Measurements from ENCODE around the gene PRSS2. TPM values are rescaled to one million over a fixed set of nuclear protein-coding genes. Genes with fewer than 3 reads are reported as not detected.
A peak's percentile ranks its signal among the peaks of the same experiment; 100 is the strongest.

The PRSS2 gene
- total RNA-seq, 1 donor from 2014 or later: not detected

GRCh38 chr7:142812437-142813215, 41.9 kb downstream of the PRSS2 start:
- no peaks in the 10 kb centered on the region for H3K9me3 Mint-ChIP-seq
- peaks cover 8% of the 10 kb centered on the region for H3K27me3 Mint-ChIP-seq (ENCODE audit: low read depth)
- H3K36me3 Mint-ChIP-seq (ENCODE audit: low read depth): no peaks in the 10 kb centered on the region
- no peak overlapping the region for H3K27ac Mint-ChIP-seq
- intact Hi-C loops (cut with micrococcal nuclease): no loop called here
- peak overlapping the region; percentile 31 for H3K4me3 Mint-ChIP-seq (ENCODE audit: low read depth)
- DNase-seq (ENCODE audit: low spot score): no peak
- H3K4me1 Mint-ChIP-seq (ENCODE audit: low read depth): peaks cover 58% of the 10 kb centered on the region

GRCh38 chr7:142813226-142813625, 42.5 kb downstream of the PRSS2 start:
- no peak overlapping the region for H3K27ac Mint-ChIP-seq
- DNase-seq (ENCODE audit: low spot score): no peak
- peaks cover 53% of the 10 kb centered on the region for H3K4me1 Mint-ChIP-seq (ENCODE audit: low read depth)
- intact Hi-C loops (cut with micrococcal nuclease): no loop called here
- H3K9me3 Mint-ChIP-seq: no peaks in the 10 kb centered on the region
- peaks cover 9% of the 10 kb centered on the region for H3K27me3 Mint-ChIP-seq (ENCODE audit: low read depth)
- H3K36me3 Mint-ChIP-seq (ENCODE audit: low read depth): no peaks in the 10 kb centered on the region
- no peak overlapping the region for H3K4me3 Mint-ChIP-seq (ENCODE audit: low read depth)

DNA sequence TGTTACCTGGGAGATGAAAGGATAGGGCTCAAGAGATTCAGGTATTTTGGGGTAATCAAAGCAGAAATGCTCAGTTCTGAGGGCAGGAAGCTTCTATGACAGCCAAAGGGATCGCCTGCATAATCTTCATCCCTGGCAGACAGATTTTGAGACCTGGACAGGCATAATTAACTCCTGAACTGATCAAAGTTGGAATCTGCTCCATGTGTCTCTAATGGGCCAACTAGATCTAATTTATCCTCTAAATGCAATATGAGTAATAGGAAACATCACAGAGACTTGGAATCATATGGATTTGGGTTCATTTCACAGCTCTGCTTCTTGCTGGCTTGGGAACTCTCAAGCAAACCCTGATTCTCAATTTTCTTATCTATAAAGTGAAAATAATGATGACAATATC, 42.9 kb downstream of the PRSS2 start:
- intact Hi-C loops (cut with micrococcal nuclease): no loop called here
- no peaks in the 10 kb centered on the region for H3K36me3 Mint-ChIP-seq (ENCODE audit: low read depth)
- H3K4me3 Mint-ChIP-seq (ENCODE audit: low read depth): no peak overlapping the region
- no peaks in the 10 kb centered on the region for H3K9me3 Mint-ChIP-seq
- H3K27me3 Mint-ChIP-seq (ENCODE audit: low read depth): peaks cover 11% of the 10 kb centered on the region
- DNase-seq (ENCODE audit: low spot score): no peak
- no peak overlapping the region for H3K27ac Mint-ChIP-seq
- peaks cover 50% of the 10 kb centered on the region for H3K4me1 Mint-ChIP-seq (ENCODE audit: low read depth)

DNA sequence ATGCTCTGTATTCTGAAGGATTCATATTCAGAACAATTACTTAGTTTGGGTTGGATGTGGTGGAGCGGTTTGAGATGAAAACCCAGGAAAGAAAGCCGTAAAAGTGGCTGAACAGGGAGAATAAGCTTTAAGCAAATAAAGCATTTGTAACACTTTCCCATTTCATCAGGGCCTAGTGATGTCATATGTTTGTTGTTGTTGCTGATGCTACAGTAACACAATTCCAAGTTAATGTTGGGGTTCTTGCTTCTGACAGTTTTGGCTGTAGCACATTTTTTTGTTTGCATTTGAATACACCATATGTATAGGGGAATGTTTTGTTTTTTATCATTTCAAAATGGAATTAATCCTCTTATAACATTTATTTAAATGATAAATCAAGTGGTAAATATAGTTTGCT, 43.7 kb downstream of the PRSS2 start:
- DNase-seq (ENCODE audit: low spot score): no peak
- Mint-ChIP-seq H3K36me3 (ENCODE audit: low read depth) (no peaks in the 10 kb centered on the region), H3K4me3 (ENCODE audit: low read depth) (no peak overlapping the region), H3K27ac (no peak overlapping the region), H3K4me1 (ENCODE audit: low read depth) (peaks cover 49% of the 10 kb centered on the region), H3K9me3 (no peaks in the 10 kb centered on the region), H3K27me3 (ENCODE audit: low read depth) (peaks cover 17% of the 10 kb centered on the region)
- intact Hi-C loops (cut with micrococcal nuclease): no loop called here

- H3K4me3 Mint-ChIP-seq (ENCODE audit: low read depth): no peak overlapping the region
- H3K27ac Mint-ChIP-seq: no peak overlapping the region
- H3K4me1 Mint-ChIP-seq (ENCODE audit: low read depth): peaks cover 42% of the 10 kb centered on the region
- no peak for DNase-seq (ENCODE audit: low spot score)
- peaks cover 23% of the 10 kb centered on the region for H3K27me3 Mint-ChIP-seq (ENCODE audit: low read depth)
- intact Hi-C loops (cut with micrococcal nuclease): no loop called here
- no peaks in the 10 kb centered on the region for H3K36me3 Mint-ChIP-seq (ENCODE audit: low read depth)
- no peaks in the 10 kb centered on the region for H3K9me3 Mint-ChIP-seq
Measured at GRCh38 chr7:142815134-142815533, 44.4 kb downstream of the PRSS2 start.

DNA sequence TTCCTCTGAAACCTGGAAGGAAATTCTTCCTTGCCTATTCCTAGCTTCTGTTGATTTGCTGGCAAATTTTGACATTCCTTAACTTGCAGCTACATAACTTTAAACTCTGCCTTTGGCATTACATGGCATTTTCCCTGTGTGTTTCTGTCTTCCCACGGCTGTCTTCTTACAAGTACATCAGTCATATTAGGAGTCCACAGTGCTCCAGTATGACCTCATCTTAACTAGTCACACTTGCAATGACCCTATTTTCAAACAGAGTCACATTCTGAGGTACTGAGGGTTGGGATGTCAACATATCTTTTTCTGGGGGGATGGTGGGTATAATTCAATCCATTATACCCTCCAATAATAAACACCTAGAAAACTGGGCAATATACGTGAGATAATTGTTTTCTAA, 46.7 kb downstream of the PRSS2 start:
- no peaks in the 10 kb centered on the region for H3K36me3 Mint-ChIP-seq (ENCODE audit: low read depth)
- H3K27ac Mint-ChIP-seq: no peak overlapping the region
- no peak for DNase-seq (ENCODE audit: low spot score)
- no peak overlapping the region for H3K4me3 Mint-ChIP-seq (ENCODE audit: low read depth)
- H3K4me1 Mint-ChIP-seq (ENCODE audit: low read depth): peaks cover 21% of the 10 kb centered on the region
- no peaks in the 10 kb centered on the region for H3K9me3 Mint-ChIP-seq
- intact Hi-C loops (cut with micrococcal nuclease): no loop called here
- H3K27me3 Mint-ChIP-seq (ENCODE audit: low read depth): peaks cover 41% of the 10 kb centered on the region

GRCh38 chr7:142819530-142819929, 48.8 kb downstream of the PRSS2 start:
- Mint-ChIP-seq H3K9me3 (no peaks in the 10 kb centered on the region), H3K4me3 (ENCODE audit: low read depth) (no peak overlapping the region), H3K4me1 (ENCODE audit: low read depth) (peaks cover 10% of the 10 kb centered on the region), H3K27me3 (ENCODE audit: low read depth) (peaks cover 47% of the 10 kb centered on the region), H3K27ac (no peak overlapping the region), H3K36me3 (ENCODE audit: low read depth) (peaks cover 3% of the 10 kb centered on the region)
- DNase-seq (ENCODE audit: low spot score): no peak
- intact Hi-C loops (cut with micrococcal nuclease): no loop called here

- Mint-ChIP-seq H3K4me1 (ENCODE audit: low read depth) (peaks cover 6% of the 10 kb centered on the region), H3K9me3 (peaks cover 9% of the 10 kb centered on the region)
- intact Hi-C loops (cut with micrococcal nuclease): no loop called here
Measured at GRCh38 chr7:142822714-142823113, 51.9 kb downstream of the PRSS2 start.

More at GRCh38 chr7:142822714-142823113, 51.9 kb downstream of the PRSS2 start:
- H3K27ac Mint-ChIP-seq: no peak overlapping the region
- H3K4me3 Mint-ChIP-seq (ENCODE audit: low read depth): no peak overlapping the region
- no peak for DNase-seq (ENCODE audit: low spot score)
- H3K36me3 Mint-ChIP-seq (ENCODE audit: low read depth): peaks cover 3% of the 10 kb centered on the region
- H3K27me3 Mint-ChIP-seq (ENCODE audit: low read depth): peaks cover 49% of the 10 kb centered on the region

Other genes starting within 250 kb of the PRSS2 start
- not detected in 2 replicates for gene PRSS1, start 21.5 kb upstream of the PRSS2 start, total RNA-seq
- gene EPHB6, start 84.1 kb downstream of the PRSS2 start, total RNA-seq: 2.4 and 3.0 TPM in 2 replicates
- gene TRPV6, start 114.8 kb downstream of the PRSS2 start, total RNA-seq: 0.07 TPM in 1 of 2 replicates, not detected in the other
- not detected in 2 replicates for gene TRPV5, start 162.8 kb downstream of the PRSS2 start, total RNA-seq
- not detected in 2 replicates for gene LLCFC1, start 168.5 kb downstream of the PRSS2 start, total RNA-seq
- gene KEL, start 191.4 kb downstream of the PRSS2 start, total RNA-seq: 0.78 and 0.96 TPM in 2 replicates